NCI-H1436 (cell line): Measurements from ENCODE around the gene MAGEA4.
"Not testable (repeated sequence)": the region's sequence is repeated elsewhere in the genome, so short reads cannot be mapped to it uniquely, and the experiment has no call there.

ENCODE experiments used
- DNase-seq: peaks from one replicate; lab custom pipeline; 2025; lab: John Stamatoyannopoulos, UW

Gene MAGEA4

GRCh38 chrX:151912780-151913179 is at the start of gene MAGEA4:
MAGEA4 (plus strand) TSS chrX:151912889; CDS start chrX:151923665, 10,776 bp downstream.
- no peak for DNase-seq

GRCh38 chrX:151870602-151871001 is 42.1 kb upstream of the MAGEA4 start:
- DNase-seq: no peak

GRCh38 chrX:151871244-151871643 is 41.4 kb upstream of the MAGEA4 start:
- DNase-seq: no peak

GRCh38 chrX:151873096-151873495 is 39.6 kb upstream of the MAGEA4 start:
- no peak for DNase-seq

GRCh38 chrX:151875270-151876026 is 37.2 kb upstream of the MAGEA4 start:
- no peak for DNase-seq

GRCh38 chrX:151878574-151878973 is 34.1 kb upstream of the MAGEA4 start:
- DNase-seq: no peak

- DNase-seq: no peak
These were observed 32.8 kb upstream of the MAGEA4 start for GRCh38 chrX:151879856-151880255.

GRCh38 chrX:151880895-151881294 is 31.8 kb upstream of the MAGEA4 start:
- no peak for DNase-seq

GRCh38 chrX:151889421-151889820 is 23.3 kb upstream of the MAGEA4 start:
- DNase-seq: no peak

GRCh38 chrX:151896734-151897474 is 15.8 kb upstream of the MAGEA4 start:
- no peak for DNase-seq

GRCh38 chrX:151899622-151900021 is 13.1 kb upstream of the MAGEA4 start:
- no peak for DNase-seq

GRCh38 chrX:151901826-151902225 is 10.9 kb upstream of the MAGEA4 start:
- no peak for DNase-seq

GRCh38 chrX:151902813-151903591 is 9.7 kb upstream of the MAGEA4 start:
- DNase-seq: no peak

- DNase-seq: no peak
These were observed 7.7 kb upstream of the MAGEA4 start for GRCh38 chrX:151904989-151905388.

- no peak for DNase-seq
These were observed 468 bp upstream of the MAGEA4 start for GRCh38 chrX:151912221-151912620.

- not testable (repeated sequence) for DNase-seq
These were observed 6.0 kb downstream of the MAGEA4 start for GRCh38 chrX:151918736-151919135.

- no peak for DNase-seq
These were observed 6.9 kb downstream of the MAGEA4 start for GRCh38 chrX:151919610-151920009.

GRCh38 chrX:151920101-151920500 is 7.4 kb downstream of the MAGEA4 start:
- no peak for DNase-seq

- no peak for DNase-seq
These were observed 7.8 kb downstream of the MAGEA4 start for GRCh38 chrX:151920530-151920929.

GRCh38 chrX:151921292-151921691 is 8.6 kb downstream of the MAGEA4 start:
- no peak for DNase-seq

GRCh38 chrX:151921866-151922265 is 9.2 kb downstream of the MAGEA4 start:
- DNase-seq: no peak

- DNase-seq: no peak
These were observed 10.0 kb downstream of the MAGEA4 start for GRCh38 chrX:151922692-151923091.

- DNase-seq: no peak
These were observed 11.0 kb downstream of the MAGEA4 start for GRCh38 chrX:151923648-151924047.
